Spleen (tissue), 13 donors: Measurements from ENCODE around the gene NIPA2. TPM values are rescaled to one million over a fixed set of nuclear protein-coding genes. Genes with fewer than 3 reads are reported as not detected.
A peak's percentile ranks its signal among the peaks of the same experiment; 100 is the strongest.

Experiments
- DNase-seq: peaks from one replicate; pipeline ENCODE4 v3.0.0-alpha.2; 2020
- H3K27ac ChIP-seq, 8 donors: fragments of 200-600 bp; sonication (generic) in 7 of 8; 1 replicate in 4 of 8; 2 replicates in 4 of 8; pipeline versions ENCODE4 v1.5.0 to v1.8.0; 2016 to 2021; ENCODE audit warnings: inconsistent platforms in 4 of 8, mild to moderate bottlenecking in 4 of 8, moderate library complexity in 1 of 8
- H3K27me3 ChIP-seq, 7 donors: fragments of 200-600 bp; sonication (generic) in 6 of 7; replicated peaks in 1 of 7; 1 replicate in 4 of 7; 2 replicates in 3 of 7; pipeline versions ENCODE4 v1.5.0 to v1.8.0; 2016 to 2021; ENCODE audit warnings: inconsistent platforms in 3 of 7, mild to moderate bottlenecking in 1 of 7
- H3K36me3 ChIP-seq, 6 donors: fragments of 200-600 bp; sonication (generic) in 5 of 6; 1 replicate in 4 of 6; 2 replicates in 2 of 6; pipeline versions ENCODE4 v1.5.0 to v1.8.0; 2016 to 2021; ENCODE audit warnings: inconsistent platforms in 2 of 6
- H3K4me1 ChIP-seq, 6 donors: fragments of 200-600 bp; sonication (generic) in 5 of 6; 1 replicate in 3 of 6; 2 replicates in 3 of 6; pipeline versions ENCODE4 v1.5.0 to v1.8.0; 2016 to 2021; ENCODE audit warnings: inconsistent platforms in 3 of 6
- H3K4me3 ChIP-seq, 8 donors: fragments of 200-600 bp; sonication (generic) in 7 of 8; 1 replicate in 4 of 8; 2 replicates in 4 of 8; pipeline versions ENCODE4 v1.5.0 to v1.8.0; 2016 to 2021; ENCODE audit warnings: inconsistent platforms in 4 of 8, mild to moderate bottlenecking in 4 of 8, moderate library complexity in 2 of 8
- H3K9me3 ChIP-seq, 8 donors: fragments of 200-600 bp; sonication (generic) in 7 of 8; 1 replicate in 4 of 8; 2 replicates in 4 of 8; pipeline versions ENCODE4 v1.5.0 to v1.8.0; 2016 to 2021; ENCODE audit warnings: inconsistent platforms in 4 of 8
- CTCF ChIP-seq, 11 experiments: fragments of 200-600 bp in 7 of 11; fragments of 450-650 bp in 4 of 11; sonication (generic) in 4 of 11; IDR thresholded peaks in 8 of 11; conservative IDR thresholded peaks in 3 of 11; 1 replicate in 7 of 11; 2 replicates in 4 of 11; pipeline versions ENCODE4 v1.4.0 to v1.8.0; 2016 to 2021; ENCODE audit warnings: antibody characterized with exemption in 11 of 11, inconsistent platforms in 4 of 11, mild to moderate bottlenecking in 1 of 11
- POLR2A ChIP-seq, 3 donors: fragments of 450-650 bp; IDR thresholded peaks; one replicate each; pipeline ENCODE4 v1.5.1; 2017; ENCODE audit warnings: antibody characterized with exemption in 3 of 3, mild to moderate bottlenecking in 1 of 3
- POLR2AphosphoS5 ChIP-seq, 3 donors: sonication (generic); formaldehyde crosslinking; IDR thresholded peaks; one replicate each; pipeline ENCODE4 v1.5.1; 2017; ENCODE audit warnings: antibody characterized with exemption in 3 of 3
- WGBS, 5 donors: extraction: QIAGEN DNeasy Blood & Tissue Kit in 3 of 5; methylation state at CpG; one replicate each; pipeline versions ENCODE4 v1.1.5 to v1.1.7; 2013 to 2018; 5-methylcytosine and 5-hydroxymethylcytosine counted together
- intact Hi-C: fragments of 100-400 bp; cut with DNase I; formaldehyde crosslinking; loops from one replicate; pipeline ENCODE4 v1.15.0; 2023; ENCODE audit warnings: low total_unique reads
- long read RNA-seq, 2 donors: transcript quantifications; one replicate each; lab custom pipeline, GENCODE V29; 2026
- polyA plus RNA-seq, 3 donors: library from polyadenylated mRNA; stranded (reverse); fragments of 200-250 nt; gene quantifications; one replicate each; pipeline ENCODE4 v1.2.1, GENCODE V29; 2013
- total RNA-seq, 7 donors: library from RNA; depleted of rRNA in 3 of 7; stranded (reverse); fragments of >200 nt in 3 of 7; fragmentation: NEBNext Ultra II Directional in 4 of 7; extraction: Animal tissue kit (Norgen Biotek cat#: 25700) in 4 of 7; gene quantifications; one replicate each; pipeline versions ENCODE4 v1.1.0 to v1.2.1, GENCODE V29; 2016 to 2021
- donor health status: healthy with polysubstance abuse.
- donor health status: DM: no; HTN: no; CAD: no; lungs with moderate emphysema.
- donor health status: DM: no; HTN: no; CAD: no.
- donor health status: Bipolar disorder and iron deficiency.
- donor health status: healthy.
- donor health status: DM: no; HTN: no; CAD: no.
- donor health status: DM: yes; HTN: yes; CAD: no.

NIPA2 gene
- total RNA-seq = 10 to 100 TPM; 46.1 to 91.4 (median 61.0) TPM
- 10 to 100 TPM; 18.4 to 23.1 (median 20.2) TPM for polyA plus RNA-seq
- long read RNA-seq, donor 1, transcript NIPA2-203 (6 exons, 2,280 nt) = major isoform, 8 of 52 reads
- long read RNA-seq, donor 1, partial matches to known transcripts = 32 of 52 reads
- long read RNA-seq, donor 1, other reads (novel, unspliced or antisense) = 7 of 52 reads
- long read RNA-seq, donor 2, partial matches to known transcripts = 5 of 12 reads
- long read RNA-seq, donor 2, other reads (novel, unspliced or antisense) = 0 of 12 reads

GRCh38 chr15:22838292-22839042 is at the start of gene NIPA2:
Gene NIPA2 (plus strand): TSS chr15:22838666. CDS start chr15:22851732, 13,066 bp downstream.
- H3K27ac ChIP-seq = peak within 1 kb of the TSS; percentile 89 to 98 (median 97)
- TF ChIP-seq POLR2A (IDR thresholded peaks at IDR 0.05) (peak; percentile 47 to 88 (median 58)), CTCF (IDR thresholded peaks at IDR 0.05 in 8 of 11, conservative IDR thresholded peaks at IDR 0.05 in 3 of 11) (peak in 5 of 11 experiments; percentile 6 to 40 (median 16)), POLR2AphosphoS5 (IDR thresholded peaks at IDR 0.05) (peak; percentile 98 to 99 (median 99))
- H3K4me1 ChIP-seq = peaks cover 22 to 52% (median 41%) of the 10 kb centered on the region in 6 donors
- H3K27me3 ChIP-seq = no peaks in the 10 kb centered on the region
- H3K36me3 ChIP-seq = peaks cover 0 to 24% (median 4%) of the 10 kb centered on the region in 6 donors
- intact Hi-C loops = loop anchor here (5.0 kb wide), 2 partner anchors 51 to 199 kb away; partner anchors contain the start of genes NIPA1 and TUBGCP5
- DNase-seq = peak; percentile 99
- H3K9me3 ChIP-seq = peaks cover 0 to 1% (median 0%) of the 10 kb centered on the region in 8 donors
- WGBS, 5 donors = 0 to 1% (median 0%) methylated on average over 15 to 83 of the region's 83 CpGs
- H3K4me3 ChIP-seq = peak within 1 kb of the TSS; percentile 66 to 96 (median 84)

GRCh38 chr15:22794063-22794462 is 44.4 kb upstream of the NIPA2 start:
- no peak overlapping the region for H3K27ac ChIP-seq
- H3K9me3 ChIP-seq = peaks cover 6 to 11% (median 9%) of the 10 kb centered on the region in 8 donors
- H3K4me1 ChIP-seq = peaks cover 0 to 38% (median 9%) of the 10 kb centered on the region in 6 donors
- H3K36me3 ChIP-seq = peaks cover 0 to 6% (median 0%) of the 10 kb centered on the region in 6 donors
- no peaks in the 10 kb centered on the region for H3K27me3 ChIP-seq
- TF ChIP-seq CTCF (IDR thresholded peaks at IDR 0.05 in 8 of 11, conservative IDR thresholded peaks at IDR 0.05 in 3 of 11) (no peak), POLR2A (IDR thresholded peaks at IDR 0.05) (no peak), POLR2AphosphoS5 (IDR thresholded peaks at IDR 0.05) (no peak)
- intact Hi-C loops = no loop called here
- DNase-seq = no peak
- WGBS, 5 donors = 78 to 98% (median 90%) methylated on average over 4 of the region's 4 CpGs
- H3K4me3 ChIP-seq = no peak overlapping the region

DNA sequence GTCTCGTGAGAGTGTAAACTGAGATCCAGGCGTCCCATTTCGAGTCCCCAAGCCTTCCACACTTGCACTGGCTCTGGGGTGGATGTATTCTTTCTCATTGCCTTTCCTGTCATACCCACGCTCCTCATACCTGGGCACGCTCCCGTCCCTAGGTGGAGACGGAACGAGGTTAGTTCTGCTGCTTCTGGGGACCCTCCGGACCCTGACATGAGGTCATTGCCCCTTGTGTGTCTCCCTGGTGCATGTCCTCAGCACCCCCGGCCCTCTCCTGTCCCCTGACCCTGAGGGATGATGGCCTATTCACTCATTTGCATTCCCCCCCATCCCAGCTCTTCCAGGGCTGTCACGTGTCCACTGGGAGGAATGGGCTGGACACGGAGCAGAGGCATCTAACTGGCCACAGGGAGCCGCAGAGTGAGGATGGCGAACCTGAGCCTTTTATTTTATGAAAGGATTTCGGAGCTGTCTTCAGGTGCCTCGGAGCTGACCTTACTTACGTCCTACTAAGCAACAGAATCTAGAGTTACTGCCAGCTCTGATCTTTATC is 43.8 kb upstream of the NIPA2 start:
- intact Hi-C loops = no loop called here
- Histone ChIP-seq H3K27ac (no peak overlapping the region), H3K4me1 (peaks cover 0 to 38% (median 9%) of the 10 kb centered on the region in 6 donors), H3K36me3 (peaks cover 0 to 1% (median 0%) of the 10 kb centered on the region in 6 donors), H3K9me3 (peaks cover 1 to 5% (median 3%) of the 10 kb centered on the region in 8 donors), H3K4me3 (no peak overlapping the region), H3K27me3 (no peaks in the 10 kb centered on the region)
- no peak for DNase-seq
- WGBS, 5 donors = 93 to 96% (median 94%) methylated on average over 16 to 17 of the region's 17 CpGs
- no peak for TF ChIP-seq POLR2AphosphoS5 (IDR thresholded peaks at IDR 0.05)
- TF ChIP-seq POLR2A (IDR thresholded peaks at IDR 0.05) = no peak
- TF ChIP-seq CTCF (IDR thresholded peaks at IDR 0.05 in 8 of 11, conservative IDR thresholded peaks at IDR 0.05 in 3 of 11) = no peak
